GM12874 (cell line): ENCODE measurements around the gene IRX3.

Source experiments
- TF ChIP-seq, protein P1 (sequence below): IDR thresholded peaks from 2 replicates; pipeline ENCODE4 v1.5.1; 2011; ENCODE audit warnings: low read depth, mild to moderate bottlenecking, control low read depth, low read length, moderate library complexity; ENCODE audit not compliant: insufficient read depth

Gene IRX3

DNA sequence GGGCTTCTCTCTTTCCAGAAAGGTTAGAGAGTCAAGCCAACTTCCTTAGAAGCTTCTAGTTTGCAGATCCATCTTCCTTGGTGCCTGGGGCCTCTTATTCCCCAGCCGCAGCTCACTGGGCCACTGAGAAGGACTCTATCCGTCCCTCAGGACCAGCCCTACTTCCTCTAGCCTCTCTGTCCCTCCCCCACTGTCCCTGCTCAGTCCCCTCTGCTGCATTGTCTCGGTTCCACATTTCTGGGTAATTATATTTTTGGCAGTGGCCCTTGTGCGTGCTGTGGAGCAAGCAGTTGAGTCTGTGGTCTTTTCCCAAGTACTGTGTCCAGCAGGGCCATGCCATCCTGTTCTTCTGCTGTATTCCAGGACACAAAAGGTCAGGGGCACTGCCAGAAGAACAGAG lies 17.8 kb downstream of the IRX3 start:
- TF ChIP-seq, protein P1, sequence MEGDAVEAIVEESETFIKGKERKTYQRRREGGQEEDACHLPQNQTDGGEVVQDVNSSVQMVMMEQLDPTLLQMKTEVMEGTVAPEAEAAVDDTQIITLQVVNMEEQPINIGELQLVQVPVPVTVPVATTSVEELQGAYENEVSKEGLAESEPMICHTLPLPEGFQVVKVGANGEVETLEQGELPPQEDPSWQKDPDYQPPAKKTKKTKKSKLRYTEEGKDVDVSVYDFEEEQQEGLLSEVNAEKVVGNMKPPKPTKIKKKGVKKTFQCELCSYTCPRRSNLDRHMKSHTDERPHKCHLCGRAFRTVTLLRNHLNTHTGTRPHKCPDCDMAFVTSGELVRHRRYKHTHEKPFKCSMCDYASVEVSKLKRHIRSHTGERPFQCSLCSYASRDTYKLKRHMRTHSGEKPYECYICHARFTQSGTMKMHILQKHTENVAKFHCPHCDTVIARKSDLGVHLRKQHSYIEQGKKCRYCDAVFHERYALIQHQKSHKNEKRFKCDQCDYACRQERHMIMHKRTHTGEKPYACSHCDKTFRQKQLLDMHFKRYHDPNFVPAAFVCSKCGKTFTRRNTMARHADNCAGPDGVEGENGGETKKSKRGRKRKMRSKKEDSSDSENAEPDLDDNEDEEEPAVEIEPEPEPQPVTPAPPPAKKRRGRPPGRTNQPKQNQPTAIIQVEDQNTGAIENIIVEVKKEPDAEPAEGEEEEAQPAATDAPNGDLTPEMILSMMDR: no peak

DNA sequence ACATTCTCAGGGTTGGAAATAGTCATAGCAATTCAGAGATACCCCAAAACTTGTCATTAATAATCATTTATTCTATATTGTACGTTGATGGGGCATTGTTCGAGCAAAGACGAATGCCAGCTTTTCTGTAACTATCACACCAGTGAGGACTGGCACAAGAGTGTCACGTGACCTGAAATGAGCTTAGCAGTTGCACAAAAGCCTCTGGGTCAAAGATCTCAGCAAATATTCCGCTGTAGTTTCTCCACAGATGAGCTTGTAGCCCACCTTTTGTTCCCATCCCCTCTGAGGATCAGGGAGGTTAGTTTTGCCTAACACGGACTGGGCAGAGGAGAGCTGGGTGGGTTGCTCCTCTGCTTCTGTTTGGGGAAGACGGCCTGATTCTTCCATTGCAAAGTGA lies 18.2 kb downstream of the IRX3 start:
- TF ChIP-seq, protein P1: no peak

DNA sequence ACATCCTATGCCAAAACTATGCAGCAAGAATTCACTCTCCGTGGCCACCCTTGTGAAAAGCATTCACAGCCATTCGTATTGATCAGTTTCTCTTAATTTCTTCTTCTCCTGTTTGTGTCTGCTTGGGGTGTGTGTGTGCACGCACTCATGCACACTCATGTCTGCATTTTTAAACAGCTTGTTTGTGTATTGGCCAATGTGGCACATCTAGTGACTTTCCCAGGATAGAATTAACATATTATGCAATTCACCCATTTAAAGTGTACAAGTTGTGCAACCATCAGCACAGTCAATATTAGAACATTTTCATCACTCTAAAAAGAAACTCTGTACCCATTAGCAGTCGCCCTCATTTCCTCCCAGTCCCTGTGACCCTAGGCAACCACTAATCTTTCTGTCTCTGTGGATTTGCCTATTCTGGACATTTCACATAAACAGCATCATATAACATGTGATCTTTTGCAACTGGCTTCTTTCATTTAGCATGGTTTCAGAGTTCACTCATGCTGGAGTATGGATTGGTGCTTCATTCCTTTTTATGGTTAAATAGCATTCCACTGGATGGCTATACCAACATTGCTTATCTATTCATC lies 20.1 kb downstream of the IRX3 start:
- TF ChIP-seq, protein P1: no peak

DNA sequence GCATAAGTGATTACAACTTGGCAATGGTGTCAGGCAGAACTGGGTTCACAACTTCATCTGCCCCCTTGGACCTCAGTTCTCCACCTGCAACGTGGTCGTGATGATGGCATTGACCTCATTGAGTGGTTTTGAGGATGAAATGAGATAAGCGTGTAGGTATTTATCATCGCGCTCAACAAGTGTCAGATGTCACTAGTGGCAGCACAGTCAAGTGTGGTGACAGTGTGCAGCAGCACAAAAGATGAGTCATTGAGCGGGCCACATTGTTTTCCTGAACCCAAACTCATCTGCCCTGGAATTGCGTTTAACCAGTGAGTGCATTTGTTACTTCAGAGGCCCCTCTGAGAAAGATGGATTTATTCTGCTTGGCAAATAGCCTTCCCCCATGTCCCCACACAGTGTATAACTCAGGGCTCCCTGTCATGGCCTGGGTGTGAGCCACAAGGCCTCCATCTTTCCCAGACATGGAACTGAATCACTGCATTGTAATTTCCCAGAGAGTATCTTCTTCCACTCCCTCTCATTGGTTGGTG lies 20.9 kb downstream of the IRX3 start:
- TF ChIP-seq, protein P1: no peak

DNA sequence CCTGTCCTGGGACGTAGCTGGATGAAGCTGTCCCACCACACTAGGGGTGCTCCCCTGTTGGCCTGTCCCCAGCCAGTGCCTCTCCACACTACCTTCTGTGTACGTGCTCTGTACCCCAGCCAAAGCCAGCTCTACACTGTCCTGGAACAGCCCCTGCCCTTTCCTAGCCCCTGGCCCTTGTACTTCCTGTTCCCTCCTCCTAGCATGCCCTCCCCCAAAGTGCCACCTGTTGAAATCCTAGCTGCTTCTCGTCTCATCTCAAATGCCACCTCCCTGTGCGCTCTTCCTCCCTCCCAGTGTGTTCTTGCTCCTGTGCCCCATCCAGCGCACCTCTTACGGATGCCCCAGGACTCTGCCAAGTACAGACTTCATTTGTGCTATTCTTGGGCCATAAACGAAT lies 33.5 kb downstream of the IRX3 start:
- TF ChIP-seq, protein P1: no peak

DNA sequence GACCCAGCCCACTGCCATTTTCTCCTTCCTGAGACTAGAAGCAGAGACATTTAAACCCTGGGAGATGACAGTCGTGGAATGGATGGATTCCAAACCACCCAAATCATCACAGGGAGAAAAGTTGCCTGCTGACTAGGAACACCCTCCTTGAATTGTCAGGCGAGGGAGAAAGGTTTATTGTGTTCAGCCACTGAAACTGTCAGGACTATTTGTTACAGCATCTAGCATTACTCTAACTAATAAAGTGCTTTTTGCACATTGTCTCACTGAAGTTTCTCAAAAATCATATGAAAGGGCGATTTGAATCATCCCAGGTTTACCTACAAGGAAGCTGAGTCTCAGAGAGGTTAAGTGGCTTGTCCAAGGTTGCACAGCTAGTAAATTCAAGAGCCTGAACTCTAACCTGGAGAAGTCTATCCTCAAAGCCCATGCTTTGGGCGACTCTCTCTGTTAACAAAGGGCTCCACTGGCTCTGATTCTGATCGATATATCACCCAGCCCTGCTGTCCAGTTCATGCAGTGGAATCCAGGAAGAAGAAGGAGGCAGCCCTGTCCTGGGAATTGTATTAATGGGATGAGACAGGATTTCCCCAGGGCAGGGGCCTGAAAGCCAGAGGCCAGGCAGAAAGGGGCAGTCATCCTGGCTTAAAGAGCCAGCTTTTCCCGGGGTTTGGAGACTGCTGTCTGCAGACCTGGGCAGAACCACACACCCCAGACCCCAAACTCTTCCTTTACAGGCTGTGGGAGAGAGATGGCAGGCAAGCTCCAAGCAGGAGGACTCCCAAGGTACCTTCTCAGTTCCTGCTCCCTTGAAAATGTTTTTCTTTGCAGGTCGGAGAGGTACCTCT lies 37.5 kb downstream of the IRX3 start:
- TF ChIP-seq, protein P1: no peak

DNA sequence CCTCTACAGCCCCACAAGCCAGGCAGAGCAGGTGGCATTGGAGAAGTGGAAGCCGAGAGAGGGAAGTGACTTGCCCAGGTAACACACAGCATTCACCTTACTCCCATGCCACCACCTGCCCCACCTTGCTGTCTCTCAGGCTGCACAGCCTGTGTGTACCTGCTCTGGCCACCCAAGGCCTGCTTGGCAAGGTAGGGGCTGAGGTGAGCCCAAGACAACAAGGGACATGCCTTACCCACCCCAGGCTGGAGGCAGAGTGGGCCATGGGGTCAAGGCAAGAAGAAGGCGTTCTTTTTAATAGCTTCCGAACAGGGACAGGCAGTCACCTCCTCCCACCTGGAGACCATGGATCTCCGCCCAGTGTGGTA lies 40.1 kb downstream of the IRX3 start:
- TF ChIP-seq, protein P1: no peak
